GM21529 (cell line): Measurements from ENCODE around the gene USP17L22.
"Not testable (repeated sequence)": the region's sequence is repeated elsewhere in the genome, so short reads cannot be mapped to it uniquely, and the experiment has no call there.

Experiments
- ATAC-seq: cut with Tn5 transposase; IDR thresholded peaks from one replicate; pipeline ENCODE4 v1.9.1; 2021; ENCODE audit not compliant: unreplicated experiment

The USP17L22 gene, protein sequence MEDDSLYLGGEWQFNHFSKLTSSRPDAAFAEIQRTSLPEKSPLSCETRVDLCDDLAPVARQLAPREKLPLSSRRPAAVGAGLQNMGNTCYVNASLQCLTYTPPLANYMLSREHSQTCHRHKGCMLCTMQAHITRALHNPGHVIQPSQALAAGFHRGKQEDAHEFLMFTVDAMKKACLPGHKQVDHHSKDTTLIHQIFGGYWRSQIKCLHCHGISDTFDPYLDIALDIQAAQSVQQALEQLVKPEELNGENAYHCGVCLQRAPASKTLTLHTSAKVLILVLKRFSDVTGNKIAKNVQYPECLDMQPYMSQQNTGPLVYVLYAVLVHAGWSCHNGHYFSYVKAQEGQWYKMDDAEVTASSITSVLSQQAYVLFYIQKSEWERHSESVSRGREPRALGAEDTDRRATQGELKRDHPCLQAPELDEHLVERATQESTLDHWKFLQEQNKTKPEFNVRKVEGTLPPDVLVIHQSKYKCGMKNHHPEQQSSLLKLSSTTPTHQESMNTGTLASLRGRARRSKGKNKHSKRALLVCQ

DNA sequence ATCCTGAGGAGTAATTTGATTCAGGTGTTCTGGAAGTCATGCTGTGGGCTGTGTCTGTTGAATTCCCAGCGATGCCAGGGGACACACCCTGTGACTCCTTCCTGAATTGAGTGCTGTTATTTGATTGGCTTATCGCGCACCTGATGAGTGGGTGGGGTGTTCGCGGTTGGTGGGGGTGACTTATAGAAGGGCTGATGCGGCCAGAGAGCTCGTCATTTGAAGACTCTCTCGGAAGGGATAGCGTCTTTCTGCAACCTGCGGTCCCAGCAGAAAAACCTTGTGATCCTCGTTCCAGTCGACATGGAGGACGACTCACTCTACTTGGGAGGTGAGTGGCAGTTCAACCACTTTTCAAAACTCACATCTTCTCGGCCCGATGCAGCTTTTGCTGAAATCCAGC, at the start of gene USP17L22:
Gene USP17L22, plus strand, starts transcription at position 301 of the 400 bp plus-strand sequence. Its CDS starts 0 bp downstream, at position 301.
- not testable (repeated sequence) for ATAC-seq

DNA sequence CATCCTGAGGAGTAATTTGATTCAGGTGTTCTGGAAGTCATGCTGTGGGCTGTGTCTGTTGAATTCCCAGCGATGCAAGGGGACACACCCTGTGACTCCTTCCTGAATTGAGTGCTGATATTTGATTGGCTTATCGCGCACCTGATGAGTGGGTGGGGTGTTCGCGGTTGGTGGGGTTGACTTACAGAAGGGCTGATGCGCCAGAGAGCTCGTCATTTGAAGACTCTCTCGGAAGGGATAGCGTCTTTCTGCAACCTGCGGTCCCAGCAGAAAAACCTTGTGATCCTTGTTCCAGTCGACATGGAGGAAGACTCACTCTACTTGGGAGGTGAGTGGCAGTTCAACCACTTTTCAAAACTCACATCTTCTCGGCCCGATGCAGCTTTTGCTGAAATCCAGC, 47.6 kb upstream of the USP17L22 start, which contains the start of gene USP17L12:
Gene USP17L12, plus strand, starts transcription at position 301 of the 400 bp plus-strand sequence. Its CDS starts 0 bp downstream, at position 301.
- not testable (repeated sequence) for ATAC-seq

DNA sequence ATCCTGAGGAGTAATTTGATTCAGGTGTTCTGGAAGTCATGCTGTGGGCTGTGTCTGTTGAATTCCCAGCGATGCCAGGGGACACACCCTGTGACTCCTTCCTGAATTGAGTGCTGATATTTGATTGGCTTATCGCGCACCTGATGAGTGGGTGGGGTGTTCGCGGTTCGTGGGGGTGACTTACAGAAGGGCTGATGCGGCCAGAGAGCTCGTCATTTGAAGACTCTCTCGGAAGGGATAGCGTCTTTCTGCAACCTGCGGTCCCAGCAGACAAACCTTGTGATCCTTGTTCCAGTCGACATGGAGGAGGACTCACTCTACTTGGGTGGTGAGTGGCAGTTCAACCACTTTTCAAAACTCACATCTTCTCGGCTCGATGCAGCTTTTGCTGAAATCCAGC, 42.8 kb upstream of the USP17L22 start, which contains the start of gene USP17L13:
Gene USP17L13, plus strand, starts transcription at position 301 of the 400 bp plus-strand sequence. Its CDS starts 0 bp downstream, at position 301.
- ATAC-seq: not testable (repeated sequence)

DNA sequence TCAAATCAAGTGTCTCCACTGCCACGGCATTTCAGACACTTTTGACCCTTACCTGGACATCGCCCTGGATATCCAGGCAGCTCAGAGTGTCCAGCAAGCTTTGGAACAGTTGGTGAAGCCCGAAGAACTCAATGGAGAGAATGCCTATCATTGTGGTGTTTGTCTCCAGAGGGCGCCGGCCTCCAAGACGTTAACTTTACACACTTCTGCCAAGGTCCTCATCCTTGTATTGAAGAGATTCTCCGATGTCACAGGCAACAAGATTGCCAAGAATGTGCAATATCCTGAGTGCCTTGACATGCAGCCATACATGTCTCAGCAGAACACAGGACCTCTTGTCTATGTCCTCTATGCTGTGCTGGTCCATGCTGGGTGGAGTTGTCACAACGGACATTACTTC, 37.2 kb upstream of the USP17L22 start:
- not testable (repeated sequence) for ATAC-seq

DNA sequence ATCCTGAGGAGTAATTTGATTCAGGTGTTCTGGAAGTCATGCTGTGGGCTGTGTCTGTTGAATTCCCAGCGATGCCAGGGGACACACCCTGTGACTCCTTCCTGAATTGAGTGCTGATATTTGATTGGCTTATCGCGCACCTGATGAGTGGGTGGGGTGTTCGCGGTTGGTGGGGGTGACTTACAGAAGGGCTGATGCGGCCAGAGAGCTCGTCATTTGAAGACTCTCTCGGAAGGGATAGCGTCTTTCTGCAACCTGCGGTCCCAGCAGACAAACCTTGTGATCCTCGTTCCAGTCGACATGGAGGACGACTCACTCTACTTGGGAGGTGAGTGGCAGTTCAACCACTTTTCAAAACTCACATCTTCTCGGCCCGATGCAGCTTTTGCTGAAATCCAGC, 33.3 kb upstream of the USP17L22 start, which contains the start of gene USP17L15:
Gene USP17L15, plus strand, starts transcription at position 301 of the 400 bp plus-strand sequence. Its CDS starts 0 bp downstream, at position 301.
- not testable (repeated sequence) for ATAC-seq

DNA sequence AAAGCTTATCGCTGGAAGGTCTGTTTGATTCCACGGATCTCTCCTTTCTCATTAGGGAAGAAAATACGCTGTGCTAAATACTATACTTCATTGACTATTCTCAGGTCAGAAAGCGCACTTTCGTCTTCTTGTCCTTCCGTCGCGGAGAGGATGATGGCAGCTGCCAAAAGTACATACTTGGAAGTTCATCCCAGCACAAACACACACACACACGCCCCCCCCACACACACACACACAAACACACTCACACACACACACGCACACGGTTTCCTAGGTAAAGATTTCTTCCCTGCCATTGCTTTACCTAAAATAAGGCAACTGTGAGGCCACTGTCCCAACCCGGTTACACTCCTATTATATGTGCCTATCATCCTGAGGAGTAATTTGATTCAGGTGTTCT, 29.0 kb upstream of the USP17L22 start:
- not testable (repeated sequence) for ATAC-seq

DNA sequence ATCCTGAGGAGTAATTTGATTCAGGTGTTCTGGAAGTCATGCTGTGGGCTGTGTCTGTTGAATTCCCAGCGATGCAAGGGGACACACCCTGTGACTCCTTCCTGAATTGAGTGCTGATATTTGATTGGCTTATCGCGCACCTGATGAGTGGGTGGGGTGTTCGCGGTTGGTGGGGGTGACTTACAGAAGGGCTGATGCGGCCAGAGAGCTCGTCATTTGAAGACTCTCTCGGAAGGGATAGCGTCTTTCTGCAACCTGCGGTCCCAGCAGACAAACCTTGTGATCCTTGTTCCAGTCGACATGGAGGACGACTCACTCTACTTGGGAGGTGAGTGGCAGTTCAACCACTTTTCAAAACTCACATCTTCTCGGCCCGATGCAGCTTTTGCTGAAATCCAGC, 23.8 kb upstream of the USP17L22 start, which contains the start of gene USP17L17:
Gene USP17L17, plus strand, starts transcription at position 301 of the 400 bp plus-strand sequence. Its CDS starts 0 bp downstream, at position 301.
- ATAC-seq: not testable (repeated sequence)

DNA sequence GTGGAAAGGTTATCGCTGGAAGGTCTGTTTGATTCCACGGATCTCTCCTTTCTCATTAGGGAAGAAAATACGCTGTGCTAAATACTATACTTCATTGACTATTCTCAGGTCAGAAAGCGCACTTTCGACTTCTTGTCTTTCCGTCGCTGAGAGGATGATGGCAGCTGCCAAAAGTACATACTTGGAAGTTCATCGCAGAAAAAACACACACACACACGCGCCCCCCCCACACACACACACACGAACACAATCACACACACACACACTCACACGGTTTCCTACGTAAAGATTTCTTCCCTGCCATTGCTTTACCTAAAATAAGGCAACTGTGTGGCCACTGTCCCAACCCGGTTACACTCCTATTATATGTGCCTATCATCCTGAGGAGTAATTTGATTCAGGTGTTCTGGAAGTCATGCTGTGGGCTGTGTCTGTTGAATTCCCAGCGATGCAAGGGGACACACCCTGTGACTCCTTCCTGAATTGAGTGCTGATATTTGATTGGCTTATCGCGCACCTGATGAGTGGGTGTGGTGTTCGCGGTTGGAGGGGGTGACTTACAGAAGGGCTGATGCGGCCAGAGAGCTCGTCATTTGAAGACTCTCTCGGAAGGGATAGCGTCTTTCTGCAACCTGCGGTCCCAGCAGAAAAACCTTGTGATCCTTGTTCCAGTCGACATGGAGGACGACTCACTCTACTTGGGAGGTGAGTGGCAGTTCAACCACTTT, 19.3 kb upstream of the USP17L22 start, which contains the start of gene USP17L18:
Gene USP17L18, plus strand, starts transcription at position 678 of the 728 bp plus-strand sequence. Its CDS starts 0 bp downstream, at position 678.
- ATAC-seq: not testable (repeated sequence)

DNA sequence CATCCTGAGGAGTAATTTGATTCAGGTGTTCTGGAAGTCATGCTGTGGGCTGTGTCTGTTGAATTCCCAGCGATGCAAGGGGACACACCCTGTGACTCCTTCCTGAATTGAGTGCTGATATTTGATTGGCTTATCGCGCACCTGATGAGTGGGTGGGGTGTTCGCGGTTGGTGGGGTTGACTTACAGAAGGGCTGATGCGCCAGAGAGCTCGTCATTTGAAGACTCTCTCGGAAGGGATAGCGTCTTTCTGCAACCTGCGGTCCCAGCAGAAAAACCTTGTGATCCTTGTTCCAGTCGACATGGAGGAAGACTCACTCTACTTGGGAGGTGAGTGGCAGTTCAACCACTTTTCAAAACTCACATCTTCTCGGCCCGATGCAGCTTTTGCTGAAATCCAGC, 14.3 kb upstream of the USP17L22 start, which contains the start of gene USP17L19:
Gene USP17L19, plus strand, starts transcription at position 301 of the 400 bp plus-strand sequence. Its CDS starts 0 bp downstream, at position 301.
- not testable (repeated sequence) for ATAC-seq

DNA sequence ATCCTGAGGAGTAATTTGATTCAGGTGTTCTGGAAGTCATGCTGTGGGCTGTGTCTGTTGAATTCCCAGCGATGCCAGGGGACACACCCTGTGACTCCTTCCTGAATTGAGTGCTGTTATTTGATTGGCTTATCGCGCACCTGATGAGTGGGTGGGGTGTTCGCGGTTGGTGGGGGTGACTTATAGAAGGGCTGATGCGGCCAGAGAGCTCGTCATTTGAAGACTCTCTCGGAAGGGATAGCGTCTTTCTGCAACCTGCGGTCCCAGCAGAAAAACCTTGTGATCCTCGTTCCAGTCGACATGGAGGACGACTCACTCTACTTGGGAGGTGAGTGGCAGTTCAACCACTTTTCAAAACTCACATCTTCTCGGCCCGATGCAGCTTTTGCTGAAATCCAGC, 9.6 kb upstream of the USP17L22 start, which contains the start of gene USP17L20:
Gene USP17L20, plus strand, starts transcription at position 301 of the 400 bp plus-strand sequence. Its CDS starts 0 bp downstream, at position 301.
- not testable (repeated sequence) for ATAC-seq

DNA sequence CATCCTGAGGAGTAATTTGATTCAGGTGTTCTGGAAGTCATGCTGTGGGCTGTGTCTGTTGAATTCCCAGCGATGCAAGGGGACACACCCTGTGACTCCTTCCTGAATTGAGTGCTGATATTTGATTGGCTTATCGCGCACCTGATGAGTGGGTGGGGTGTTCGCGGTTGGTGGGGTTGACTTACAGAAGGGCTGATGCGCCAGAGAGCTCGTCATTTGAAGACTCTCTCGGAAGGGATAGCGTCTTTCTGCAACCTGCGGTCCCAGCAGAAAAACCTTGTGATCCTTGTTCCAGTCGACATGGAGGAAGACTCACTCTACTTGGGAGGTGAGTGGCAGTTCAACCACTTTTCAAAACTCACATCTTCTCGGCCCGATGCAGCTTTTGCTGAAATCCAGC, 4.8 kb upstream of the USP17L22 start, which contains the start of gene USP17L21:
Gene USP17L21, plus strand, starts transcription at position 301 of the 400 bp plus-strand sequence. Its CDS starts 0 bp downstream, at position 301.
- ATAC-seq: not testable (repeated sequence)

DNA sequence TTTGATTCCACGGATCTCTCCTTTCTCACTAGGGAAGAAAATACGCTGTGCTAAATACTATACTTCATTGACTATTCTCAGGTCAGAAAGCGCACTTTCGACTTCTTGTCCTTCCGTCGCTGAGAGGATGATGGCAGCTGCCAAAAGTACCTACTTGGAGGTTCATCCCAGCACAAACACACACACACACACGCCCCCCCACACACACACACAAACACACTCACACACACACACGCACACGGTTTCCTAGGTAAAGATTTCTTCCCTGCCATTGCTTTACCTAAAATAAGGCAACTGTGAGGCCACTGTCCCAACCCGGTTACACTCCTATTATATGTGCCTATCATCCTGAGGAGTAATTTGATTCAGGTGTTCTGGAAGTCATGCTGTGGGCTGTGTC, 4.3 kb downstream of the USP17L22 start:
- ATAC-seq: not testable (repeated sequence)
